HepG2 (cell line): ENCODE results near the gene MRPL9. TPM values are rescaled to one million over a fixed set of nuclear protein-coding genes. Genes with fewer than 3 reads are reported as not detected.

Source experiments
- DNMT3B ChIP-seq: conservative IDR thresholded peaks from 2 replicates; pipeline ENCODE4 v1.6.1; 2016; ENCODE audit warnings: missing biosample characterization, control low read depth
- GFI1 ChIP-seq: sonication (generic); formaldehyde crosslinking; IDR thresholded peaks from 2 replicates; pipeline ENCODE4 v1.5.0; 2020; ENCODE audit warnings: missing genetic modification reagents, mild to moderate bottlenecking, borderline replicate concordance
- MAFF ChIP-seq: IDR thresholded peaks from 2 replicates; pipeline ENCODE4 v1.6.1; 2011; ENCODE audit warnings: low read depth, low read length, improper control_type of control experiment
- NFIB ChIP-seq: sonication (generic); formaldehyde crosslinking; IDR thresholded peaks from 2 replicates; pipeline ENCODE4 v1.9.0; 2021; ENCODE audit warnings: missing genetic modification reagents, mild to moderate bottlenecking, borderline replicate concordance
- PHF5A ChIP-seq: IDR thresholded peaks from one replicate; pipeline ENCODE4 v1.6.1; 2018; ENCODE audit warnings: low read depth, missing genetic modification reagents; ENCODE audit not compliant: unreplicated experiment
- PLSCR1 ChIP-seq: sonication (generic); formaldehyde crosslinking; IDR thresholded peaks from 2 replicates; pipeline ENCODE4 v1.5.0; 2020; ENCODE audit warnings: missing genetic modification reagents, mild to moderate bottlenecking, borderline replicate concordance
- POLR2A ChIP-seq, 2 experiments: IDR thresholded peaks; 2 replicates each; pipeline ENCODE4 v1.6.1; 2011; ENCODE audit warnings: low read depth in 2 of 2, low read length in 2 of 2, mild to moderate bottlenecking in 1 of 2, moderate library complexity in 1 of 2; ENCODE audit not compliant: insufficient read depth in 1 of 2
- SP5 ChIP-seq: IDR thresholded peaks from 2 replicates; pipeline ENCODE4 v1.6.1; 2016; ENCODE audit warnings: low read depth, borderline replicate concordance
- ZNF180 ChIP-seq: sonication (generic); formaldehyde crosslinking; IDR thresholded peaks from 2 replicates; pipeline ENCODE4 v1.4.0; 2020; ENCODE audit warnings: low read depth, missing genetic modification reagents, borderline replicate concordance
- ZNF549 ChIP-seq: sonication (generic); formaldehyde crosslinking; IDR thresholded peaks from 2 replicates; pipeline ENCODE4 v1.5.0; 2020; ENCODE audit warnings: missing genetic modification reagents
- ZNF574 ChIP-seq: sonication (generic); formaldehyde crosslinking; IDR thresholded peaks from 2 replicates; pipeline ENCODE4 v1.4.0; 2020; ENCODE audit warnings: missing genetic modification reagents
- ZSCAN9 ChIP-seq: IDR thresholded peaks from 2 replicates; pipeline ENCODE4 v1.6.1; 2016; ENCODE audit warnings: borderline replicate concordance
- polyA plus RNA-seq, 8 experiments: library from polyadenylated mRNA; depleted of rRNA in 3 of 8; stranded (reverse) in 7 of 8; unstranded in 1 of 8; fragments of >200 nt; fragmentation: Illumina TruSeq in 4 of 8; extraction: Trizol in 4 of 8; gene quantifications; 2 replicates each; pipeline versions ENCODE4 v1.2.1 to v1.2.3, GENCODE V29; 2011 to 2016; ENCODE audit warnings: low read depth in 4 of 8, missing spikeins in 1 of 8, mixed read lengths in 1 of 8; ENCODE audit not compliant: insufficient read depth in 1 of 8
- total RNA-seq, 5 experiments: library from RNA; depleted of rRNA; stranded (reverse); fragments of >200 nt; fragmentation: Illumina TruSeq; extraction: Trizol; gene quantifications; 2 replicates each; pipeline ENCODE4 v1.2.3, GENCODE V29; 2016; ENCODE audit warnings: low read depth in 1 of 5
- TF ChIP-seq, protein P1 (sequence below), 2 experiments: sonication (generic) in 1 of 2; formaldehyde crosslinking in 1 of 2; IDR thresholded peaks; 2 replicates each; pipeline versions ENCODE4 v1.6.1 to v1.9.0; 2014 to 2022; ENCODE audit warnings: antibody characterized with exemption in 1 of 2, borderline replicate concordance in 1 of 2, inconsistent platforms in 1 of 2, low read depth in 1 of 2, missing genetic modification reagents in 1 of 2
- TF ChIP-seq, protein P2 (sequence below): sonication (generic); formaldehyde crosslinking; IDR thresholded peaks from 2 replicates; pipeline ENCODE4 v1.5.0; 2020; ENCODE audit warnings: missing genetic modification reagents, mild to moderate bottlenecking, borderline replicate concordance
- TF ChIP-seq, protein P3 (sequence below): sonication (generic); formaldehyde crosslinking; IDR thresholded peaks from 2 replicates; pipeline ENCODE4 v1.4.0; 2020; ENCODE audit warnings: missing genetic modification reagents

MRPL9 gene
- total and polyA plus RNA-seq, 2 of the 13 experiments (the other 11 are each of a cell fraction or from before 2014, with no cell fraction given): 72.1 to 107 TPM

DNA sequence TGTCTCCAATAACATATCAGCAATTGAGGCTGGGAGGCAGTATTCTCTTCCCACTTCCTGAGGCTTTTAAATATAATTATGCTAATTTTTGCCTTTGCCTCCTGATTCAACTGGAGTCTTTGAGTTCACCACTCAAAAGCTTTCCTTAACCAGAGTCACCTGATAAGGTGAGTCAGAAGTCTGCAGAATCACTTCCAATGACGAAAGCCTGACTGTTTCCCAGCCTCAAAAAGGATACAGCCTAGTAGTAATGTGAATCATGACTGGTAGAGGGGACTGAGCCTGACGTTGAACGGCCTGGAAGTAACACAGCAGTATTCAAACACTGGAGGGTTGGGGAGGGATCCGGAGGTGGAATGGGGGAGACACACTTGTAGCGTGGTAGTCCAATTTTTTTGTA is 10.4 kb upstream of the MRPL9 start (continued):
- TF ChIP-seq, protein P1, sequence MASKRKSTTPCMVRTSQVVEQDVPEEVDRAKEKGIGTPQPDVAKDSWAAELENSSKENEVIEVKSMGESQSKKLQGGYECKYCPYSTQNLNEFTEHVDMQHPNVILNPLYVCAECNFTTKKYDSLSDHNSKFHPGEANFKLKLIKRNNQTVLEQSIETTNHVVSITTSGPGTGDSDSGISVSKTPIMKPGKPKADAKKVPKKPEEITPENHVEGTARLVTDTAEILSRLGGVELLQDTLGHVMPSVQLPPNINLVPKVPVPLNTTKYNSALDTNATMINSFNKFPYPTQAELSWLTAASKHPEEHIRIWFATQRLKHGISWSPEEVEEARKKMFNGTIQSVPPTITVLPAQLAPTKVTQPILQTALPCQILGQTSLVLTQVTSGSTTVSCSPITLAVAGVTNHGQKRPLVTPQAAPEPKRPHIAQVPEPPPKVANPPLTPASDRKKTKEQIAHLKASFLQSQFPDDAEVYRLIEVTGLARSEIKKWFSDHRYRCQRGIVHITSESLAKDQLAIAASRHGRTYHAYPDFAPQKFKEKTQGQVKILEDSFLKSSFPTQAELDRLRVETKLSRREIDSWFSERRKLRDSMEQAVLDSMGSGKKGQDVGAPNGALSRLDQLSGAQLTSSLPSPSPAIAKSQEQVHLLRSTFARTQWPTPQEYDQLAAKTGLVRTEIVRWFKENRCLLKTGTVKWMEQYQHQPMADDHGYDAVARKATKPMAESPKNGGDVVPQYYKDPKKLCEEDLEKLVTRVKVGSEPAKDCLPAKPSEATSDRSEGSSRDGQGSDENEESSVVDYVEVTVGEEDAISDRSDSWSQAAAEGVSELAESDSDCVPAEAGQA (IDR thresholded peaks at IDR 0.05; ENCODE audit: low read depth): no peak
- TF ChIP-seq, protein P1 (CRISPR knock-in tag; IDR thresholded peaks at IDR 0.05; ENCODE audit: borderline replicate concordance): no peak
- TF ChIP-seq DNMT3B (CRISPR knock-in tag) (no peak), PHF5A (CRISPR knock-in tag) (no peak), ZSCAN9 (CRISPR knock-in tag) (no peak), SP5 (no peak), ZNF549 (CRISPR knock-in tag) (no peak), GFI1 (CRISPR knock-in tag) (no peak), MAFF (no peak), ZNF574 (CRISPR knock-in tag) (no peak), POLR2A (IDR thresholded peaks at IDR 0.05; ENCODE audit: insufficient read depth in 1 of 2, low read depth in 2 of 2, low read length in 2 of 2) (no peak), PLSCR1 (CRISPR knock-in tag) (no peak), ZNF180 (CRISPR knock-in tag) (no peak), NFIB (CRISPR knock-in tag) (no peak)
- TF ChIP-seq, protein P2, sequence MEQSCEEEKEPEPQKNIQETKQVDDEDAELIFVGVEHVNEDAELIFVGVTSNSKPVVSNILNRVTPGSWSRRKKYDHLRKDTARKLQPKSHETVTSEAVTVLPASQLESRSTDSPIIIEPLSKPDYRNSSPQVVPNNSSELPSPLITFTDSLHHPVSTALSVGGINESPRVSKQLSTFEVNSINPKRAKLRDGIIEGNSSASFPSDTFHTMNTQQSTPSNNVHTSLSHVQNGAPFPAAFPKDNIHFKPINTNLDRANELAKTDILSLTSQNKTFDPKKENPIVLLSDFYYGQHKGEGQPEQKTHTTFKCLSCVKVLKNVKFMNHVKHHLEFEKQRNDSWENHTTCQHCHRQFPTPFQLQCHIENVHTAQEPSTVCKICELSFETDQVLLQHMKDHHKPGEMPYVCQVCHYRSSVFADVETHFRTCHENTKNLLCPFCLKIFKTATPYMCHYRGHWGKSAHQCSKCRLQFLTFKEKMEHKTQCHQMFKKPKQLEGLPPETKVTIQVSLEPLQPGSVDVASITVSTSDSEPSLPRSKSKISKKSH: no peak
- TF ChIP-seq, protein P3, sequence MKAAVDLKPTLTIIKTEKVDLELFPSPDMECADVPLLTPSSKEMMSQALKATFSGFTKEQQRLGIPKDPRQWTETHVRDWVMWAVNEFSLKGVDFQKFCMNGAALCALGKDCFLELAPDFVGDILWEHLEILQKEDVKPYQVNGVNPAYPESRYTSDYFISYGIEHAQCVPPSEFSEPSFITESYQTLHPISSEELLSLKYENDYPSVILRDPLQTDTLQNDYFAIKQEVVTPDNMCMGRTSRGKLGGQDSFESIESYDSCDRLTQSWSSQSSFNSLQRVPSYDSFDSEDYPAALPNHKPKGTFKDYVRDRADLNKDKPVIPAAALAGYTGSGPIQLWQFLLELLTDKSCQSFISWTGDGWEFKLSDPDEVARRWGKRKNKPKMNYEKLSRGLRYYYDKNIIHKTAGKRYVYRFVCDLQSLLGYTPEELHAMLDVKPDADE: no peak
